ENCODE measurements around the gene ABLIM1. TPM values are rescaled to one million over a fixed set of nuclear protein-coding genes. Genes with fewer than 3 reads are reported as not detected.

Gene ABLIM1
- total RNA-seq, 1 donor from 2014 or later = 772 TPM

DNA sequence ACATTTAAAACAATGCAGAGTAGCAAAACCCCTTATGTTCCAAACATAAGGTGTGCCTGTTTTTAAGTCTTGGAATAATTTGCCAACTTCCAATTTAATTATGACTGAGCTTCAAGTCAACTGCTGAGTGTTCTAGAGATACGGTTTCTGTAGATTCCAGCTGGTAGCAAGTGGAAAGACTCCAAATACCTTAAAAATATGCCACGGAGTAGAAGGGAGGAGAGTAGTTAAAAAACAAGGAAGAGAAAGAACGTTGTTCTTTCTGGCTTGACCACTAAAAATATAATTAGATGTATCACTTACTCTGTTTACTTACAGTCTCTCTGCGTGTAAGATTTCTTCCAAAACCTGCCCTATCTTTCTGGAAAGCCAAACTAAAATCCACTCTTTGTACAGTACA lies 24.5 kb upstream of the ABLIM1 start:
- no peak for DNase-seq
- no peak for ATAC-seq (ENCODE audit: poor library complexity)
- intact Hi-C loops (cut with DNase I) = loop anchor here (5.0 kb wide), 1 partner anchor 50 kb away; no protein-coding TSS in a partner anchor

DNA sequence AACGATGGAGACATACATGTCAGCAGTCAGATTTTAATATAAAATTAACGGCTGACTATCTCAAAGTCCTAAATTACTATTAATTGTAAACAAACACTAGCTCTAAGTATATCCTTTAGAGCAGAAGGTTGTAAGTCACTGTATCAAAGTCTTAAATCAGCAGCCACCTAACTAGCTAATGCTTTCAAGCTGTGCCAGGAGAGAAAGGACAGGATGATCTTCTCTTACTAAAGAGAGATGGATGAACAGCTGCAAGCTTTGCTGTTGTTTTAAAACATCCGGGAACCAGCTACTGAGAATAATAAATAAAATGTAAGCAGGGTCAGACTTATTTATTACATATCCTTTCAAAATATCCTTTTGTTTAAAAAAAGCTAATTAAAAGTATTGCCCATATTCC lies 24.0 kb upstream of the ABLIM1 start:
- intact Hi-C loops (cut with DNase I) = loop anchor here (5.0 kb wide), 1 partner anchor 50 kb away; no protein-coding TSS in a partner anchor
- ATAC-seq (ENCODE audit: poor library complexity) = no peak
- DNase-seq = no peak

DNA sequence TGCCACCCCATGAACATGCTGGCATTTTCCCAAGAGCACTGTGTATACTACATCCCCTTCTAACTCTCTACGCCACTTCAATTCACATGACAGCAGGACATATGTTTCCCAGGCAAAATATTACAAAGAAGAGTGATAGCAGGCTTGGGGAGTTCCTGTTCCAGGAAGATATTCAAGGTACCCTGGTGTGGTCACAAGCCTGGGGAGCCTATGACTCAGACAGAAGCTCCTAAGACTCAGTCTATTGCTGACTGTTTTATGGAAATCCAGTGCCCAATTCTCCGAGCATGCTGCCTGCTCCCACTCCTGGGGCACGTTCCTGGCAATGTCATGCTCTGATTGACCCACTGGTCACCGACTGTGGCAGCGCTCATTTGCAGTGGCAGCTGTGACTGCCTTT lies 23.5 kb upstream of the ABLIM1 start:
- peak; percentile 28 for ATAC-seq (ENCODE audit: poor library complexity)
- no peak for DNase-seq
- intact Hi-C loops (cut with DNase I) = loop anchor here (5.0 kb wide), 1 partner anchor 49 kb away; no protein-coding TSS in a partner anchor

DNA sequence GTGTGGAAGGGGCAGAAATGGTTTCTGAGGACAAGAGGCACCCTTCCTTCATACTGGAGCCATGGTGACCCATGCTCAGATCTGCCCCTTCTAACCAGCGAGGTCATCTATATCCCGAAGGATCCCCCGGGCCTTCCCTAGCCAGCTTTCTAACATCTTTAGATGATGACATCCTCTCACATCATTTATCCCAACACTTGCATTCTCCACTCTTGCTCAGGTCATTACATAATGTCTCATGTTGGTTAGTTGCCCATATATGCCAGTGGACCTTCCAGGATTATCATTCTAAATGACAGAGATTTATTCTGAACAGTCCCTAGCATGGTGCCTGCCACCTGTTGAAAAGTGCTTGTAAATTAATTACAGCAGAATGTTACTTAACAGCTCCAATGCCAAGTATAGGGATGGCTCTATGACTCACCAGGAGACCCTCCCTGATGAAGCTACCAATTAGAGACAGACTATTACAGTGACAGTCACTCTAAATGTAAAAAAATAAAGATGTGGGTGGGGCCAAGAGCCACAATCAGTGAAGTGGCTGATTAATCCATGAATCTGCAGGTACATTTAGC lies 22.6 kb upstream of the ABLIM1 start:
- DNase-seq = no peak
- intact Hi-C loops (cut with DNase I) = loop anchor here (5.0 kb wide), 1 partner anchor 48 kb away; no protein-coding TSS in a partner anchor
- no peak for ATAC-seq (ENCODE audit: poor library complexity)

DNA sequence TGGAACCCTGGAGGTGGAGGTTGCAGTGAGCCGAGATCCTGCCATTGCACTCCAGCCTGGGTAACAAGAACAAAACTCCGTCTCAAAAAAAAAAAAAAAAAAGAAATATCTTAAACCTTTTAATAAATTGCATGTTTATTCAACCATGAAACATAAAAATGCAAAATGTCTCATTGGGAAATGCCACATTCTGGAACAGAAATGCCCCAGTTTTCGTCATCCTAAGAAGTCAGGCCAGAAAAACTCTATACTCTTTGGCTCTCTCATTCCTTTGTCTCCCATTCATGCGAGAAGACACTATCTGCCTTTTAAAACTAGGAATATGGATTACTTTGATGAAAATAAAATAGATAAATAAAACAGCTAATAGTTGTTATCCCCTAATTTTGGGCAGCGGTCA lies 21.5 kb upstream of the ABLIM1 start:
- intact Hi-C loops (cut with DNase I) = no loop called here
- ATAC-seq (ENCODE audit: poor library complexity) = no peak
- no peak for DNase-seq

DNA sequence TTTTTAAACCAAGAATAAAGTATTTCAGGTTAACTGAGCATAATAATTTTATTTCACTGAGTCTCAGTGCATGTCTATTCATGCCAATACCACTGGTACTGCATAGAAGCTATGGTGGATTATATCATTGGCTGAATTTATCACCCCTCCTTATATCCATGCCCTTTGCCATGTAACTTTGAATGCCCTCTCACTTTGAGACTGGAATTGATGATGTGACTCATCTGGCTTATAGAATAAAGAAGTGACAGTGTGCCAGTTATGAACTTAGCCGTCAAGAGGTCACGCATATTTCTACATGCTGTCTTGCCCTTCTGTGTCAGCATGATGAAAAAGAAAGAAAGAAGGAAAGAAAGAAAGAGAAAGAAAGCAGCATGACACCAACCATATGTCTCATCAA lies 20.7 kb upstream of the ABLIM1 start:
- ATAC-seq (ENCODE audit: poor library complexity) (no peak), DNase-seq (no peak)
- intact Hi-C loops (cut with DNase I) = no loop called here

DNA sequence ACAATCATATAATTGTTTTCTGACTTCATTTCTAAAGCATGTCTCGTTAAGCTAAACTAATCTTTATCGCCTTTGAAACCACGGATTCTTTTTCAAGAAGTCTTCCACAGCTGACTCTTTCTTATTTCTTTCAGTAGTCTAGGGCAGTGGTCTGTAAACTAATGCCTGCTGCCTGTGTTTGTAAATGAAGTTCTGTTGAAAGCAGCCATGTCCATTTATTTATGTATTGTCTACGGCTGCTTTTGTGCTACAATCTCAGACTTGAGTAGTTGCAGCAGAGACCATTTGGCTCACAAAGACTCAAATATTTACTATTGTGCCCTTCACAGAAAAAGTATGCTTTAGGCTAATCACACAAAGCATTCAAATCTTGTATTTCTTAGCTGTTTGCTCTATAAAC lies 20.3 kb upstream of the ABLIM1 start:
- DNase-seq (no peak), ATAC-seq (ENCODE audit: poor library complexity) (no peak)
- intact Hi-C loops (cut with DNase I) = no loop called here

DNA sequence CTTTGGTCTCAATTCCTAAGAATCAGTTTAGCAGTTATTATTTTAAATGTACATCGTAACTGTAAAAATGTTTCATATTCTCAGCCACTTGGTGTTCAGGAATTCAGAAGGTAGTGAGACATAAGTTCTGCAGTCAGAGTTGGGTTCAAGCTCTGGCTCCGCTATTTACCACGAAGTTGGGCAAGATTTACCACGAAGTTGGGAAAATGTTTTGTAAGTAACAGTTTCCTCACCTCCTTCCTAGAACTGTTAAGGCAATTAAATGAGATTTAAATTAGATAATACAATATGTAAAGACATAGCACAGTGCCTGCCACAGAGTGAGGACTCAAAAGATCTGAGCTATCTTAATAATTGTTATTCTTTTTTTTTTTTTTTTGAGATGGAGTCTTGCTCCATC lies 16.3 kb upstream of the ABLIM1 start:
- intact Hi-C loops (cut with DNase I) = no loop called here
- no peak for ATAC-seq (ENCODE audit: poor library complexity)
- DNase-seq = no peak

DNA sequence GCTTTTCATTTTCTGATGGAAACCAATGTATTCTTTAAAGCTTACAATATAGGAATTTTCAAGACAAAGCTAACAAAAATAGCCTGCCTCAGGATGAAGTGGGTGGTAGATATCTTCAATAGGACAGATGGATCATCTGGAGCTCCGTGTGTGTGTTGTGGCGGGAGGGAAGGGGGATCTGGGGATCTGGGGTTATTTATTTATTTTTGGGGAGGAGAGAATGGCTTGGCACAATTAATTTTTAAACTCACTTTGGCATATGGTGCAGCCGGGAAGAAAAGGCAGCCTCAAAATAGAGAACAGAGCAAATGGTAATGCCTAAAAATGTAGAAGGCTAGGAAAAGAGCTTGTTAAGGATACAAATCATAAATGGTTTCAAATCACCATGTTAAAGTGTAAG lies 11.6 kb upstream of the ABLIM1 start:
- intact Hi-C loops (cut with DNase I) = no loop called here
- no peak for ATAC-seq (ENCODE audit: poor library complexity)
- no peak for DNase-seq

DNA sequence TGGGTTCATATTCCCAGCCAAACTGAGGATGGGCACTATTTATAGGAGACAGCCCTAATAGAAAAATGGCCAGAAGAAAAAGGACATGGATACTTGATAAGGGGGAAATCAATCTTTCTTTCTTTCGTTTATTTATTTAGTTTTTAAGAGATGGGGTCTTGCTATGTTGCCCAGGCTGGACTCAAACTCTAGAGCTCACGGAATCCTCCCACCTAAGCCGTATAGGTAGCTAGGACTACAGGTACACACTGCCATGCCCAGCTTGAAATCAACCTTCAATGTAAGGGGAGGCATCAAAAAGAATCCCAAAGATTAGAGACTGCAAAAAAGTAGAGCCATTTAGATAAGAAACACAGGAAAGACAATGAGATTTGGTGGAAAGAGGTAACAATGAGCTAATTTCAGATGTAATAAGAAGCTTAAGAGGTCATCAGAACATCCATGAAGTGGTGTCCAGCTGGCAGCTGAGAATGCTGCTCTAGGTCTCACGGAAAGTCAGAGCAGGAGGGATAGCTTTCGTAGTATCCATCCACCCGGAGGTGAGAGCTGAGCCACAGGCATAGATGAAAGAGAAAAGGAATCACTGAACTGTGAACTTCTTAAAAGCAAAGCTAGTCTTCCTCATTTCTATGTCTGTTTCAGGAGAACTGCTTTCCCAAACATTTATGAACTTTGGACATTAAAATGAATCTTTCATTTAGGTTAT lies 10.5 kb upstream of the ABLIM1 start:
- intact Hi-C loops (cut with DNase I) = no loop called here
- DNase-seq (no peak), ATAC-seq (ENCODE audit: poor library complexity) (no peak)

DNA sequence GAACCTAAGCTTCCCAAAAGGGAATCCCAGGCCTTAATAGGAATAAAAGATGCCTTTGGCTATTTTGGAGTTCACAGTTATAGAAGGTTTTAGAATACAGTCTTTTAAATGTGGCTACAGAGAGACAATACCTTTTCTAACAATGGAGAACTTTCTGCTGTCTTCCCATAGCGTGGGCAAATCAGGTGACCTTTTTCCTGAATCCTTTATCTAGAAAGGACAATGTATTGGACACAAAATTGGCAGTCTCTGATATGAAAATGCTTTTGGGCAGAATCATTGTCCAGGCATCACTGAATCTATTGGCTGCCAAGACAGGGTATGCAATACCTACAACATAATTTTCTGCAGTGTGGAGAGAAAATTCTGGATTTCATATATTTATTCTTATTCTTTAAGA lies 7.8 kb upstream of the ABLIM1 start:
- DNase-seq (no peak), ATAC-seq (ENCODE audit: poor library complexity) (no peak)
- intact Hi-C loops (cut with DNase I) = no loop called here

DNA sequence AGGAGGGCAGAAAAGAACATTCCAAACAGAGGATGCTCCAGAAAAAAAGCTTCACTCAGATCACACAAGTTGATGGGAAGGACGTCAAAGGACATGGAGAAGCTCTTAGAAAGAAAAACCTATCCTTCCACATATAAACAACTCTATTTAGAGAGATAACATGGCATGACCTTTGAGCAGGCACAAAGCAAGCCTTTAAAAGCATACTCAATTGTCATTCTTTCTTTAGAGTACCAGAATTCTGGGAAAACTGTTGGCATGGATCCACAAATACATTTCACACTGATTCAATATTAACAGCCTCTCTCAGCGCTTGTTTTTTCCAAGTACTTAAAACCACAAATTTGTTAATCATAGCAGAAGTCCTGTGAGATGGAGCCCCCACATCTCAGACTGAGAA lies 7.3 kb upstream of the ABLIM1 start:
- intact Hi-C loops (cut with DNase I) = no loop called here
- no peak for DNase-seq
- no peak for ATAC-seq (ENCODE audit: poor library complexity)

DNA sequence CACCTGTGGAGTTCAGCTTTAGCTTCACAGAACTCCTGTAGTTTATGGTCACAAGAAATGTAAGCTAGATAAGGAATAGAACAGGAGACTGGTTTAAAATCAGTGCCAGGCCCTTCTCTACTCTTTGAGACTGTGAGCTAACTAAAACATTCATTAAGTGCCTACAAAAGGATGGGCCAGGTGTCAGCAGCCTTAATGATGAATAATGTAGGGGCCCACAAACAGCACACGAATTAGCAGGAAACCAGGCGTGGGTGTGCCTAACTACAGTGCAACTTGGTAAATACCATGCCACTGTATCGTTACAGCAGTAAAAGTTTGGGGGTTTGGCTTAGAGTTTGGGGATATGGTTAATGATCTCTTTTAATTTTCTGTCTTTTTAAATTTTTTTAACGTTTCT lies 6.1 kb upstream of the ABLIM1 start:
- intact Hi-C loops (cut with DNase I) = no loop called here
- DNase-seq (no peak), ATAC-seq (ENCODE audit: poor library complexity) (peak; percentile 3)

DNA sequence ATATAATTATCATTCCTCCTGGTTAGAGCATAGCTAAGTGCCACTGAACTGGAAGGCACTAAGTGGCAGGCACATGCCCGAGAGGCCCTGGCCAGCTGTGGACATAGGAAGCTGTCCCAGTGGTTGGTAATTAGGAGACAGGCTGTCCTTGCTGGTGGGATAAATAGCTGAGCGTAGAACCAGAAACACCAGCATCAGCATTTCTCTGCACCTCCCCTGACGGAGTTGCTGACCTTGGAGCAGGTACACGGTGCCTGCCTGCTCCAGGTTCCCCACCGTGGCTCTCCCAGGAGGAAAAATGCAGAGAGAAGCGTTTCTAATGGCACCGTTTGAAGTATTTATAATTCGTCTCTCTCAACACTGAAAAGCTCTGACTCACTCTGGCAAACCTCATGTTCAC lies 5.6 kb upstream of the ABLIM1 start:
- DNase-seq (no peak), ATAC-seq (ENCODE audit: poor library complexity) (peak; percentile 79)
- intact Hi-C loops (cut with DNase I) = no loop called here

DNA sequence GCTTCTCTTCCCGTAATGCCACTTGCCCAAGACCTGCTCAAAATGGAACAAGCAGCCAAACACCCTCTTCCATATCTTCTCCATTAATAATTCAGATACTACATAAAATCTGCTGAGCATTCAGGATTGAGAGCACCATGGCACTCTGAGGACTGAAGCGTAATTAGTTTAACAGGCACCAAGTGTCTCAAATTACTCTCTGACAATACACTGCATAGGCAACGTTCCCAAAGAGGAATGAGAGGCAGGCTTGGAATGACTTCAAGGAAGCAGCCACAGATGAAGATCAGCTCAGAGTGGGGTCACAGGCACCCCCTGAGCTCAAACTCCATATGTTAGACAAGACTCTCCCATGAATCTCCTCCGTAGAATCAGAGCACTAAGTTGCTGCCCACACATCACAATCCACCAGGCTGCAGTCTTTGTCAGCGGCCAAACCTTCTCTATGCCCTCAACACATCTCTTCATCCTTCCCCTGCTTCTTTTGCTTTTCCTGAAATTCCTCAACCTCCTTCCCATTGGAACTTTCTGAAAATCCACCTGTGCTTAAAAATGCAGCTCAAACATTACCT lies 4.7 kb upstream of the ABLIM1 start:
- intact Hi-C loops (cut with DNase I) = no loop called here
- ATAC-seq (ENCODE audit: poor library complexity) = peak; percentile 32

DNA sequence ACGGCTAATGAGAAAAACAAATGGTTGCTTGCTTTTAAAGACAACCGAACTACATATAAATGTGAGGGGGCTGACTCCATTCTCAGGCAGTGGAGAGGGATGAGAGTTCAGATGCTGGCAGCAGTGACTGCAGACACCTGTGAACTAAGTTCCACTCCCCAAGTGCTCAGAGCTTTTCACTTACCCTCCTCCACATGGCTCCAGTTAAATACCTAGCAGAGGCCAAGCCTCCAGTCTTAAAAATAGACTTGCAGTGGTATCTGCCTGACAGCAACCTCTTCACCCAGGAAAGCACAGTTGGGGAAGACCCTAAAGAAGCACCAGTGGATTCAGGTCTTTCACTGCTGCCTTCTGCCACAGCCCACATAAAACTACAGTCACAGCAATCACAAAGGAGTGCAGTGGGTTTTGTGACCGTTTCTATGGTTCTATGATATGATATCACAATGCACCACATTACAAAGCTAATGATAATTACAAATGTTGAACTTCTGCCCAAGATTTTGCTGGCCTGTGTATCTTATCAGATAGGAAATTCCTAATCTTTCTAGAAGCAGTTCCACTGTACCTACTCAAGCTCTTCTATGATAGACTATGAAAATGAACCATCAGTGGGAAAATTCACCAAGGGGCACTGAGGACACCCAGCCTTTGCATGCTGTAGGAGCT lies 3.3 kb upstream of the ABLIM1 start:
- ATAC-seq (ENCODE audit: poor library complexity) (peak; percentile 48), DNase-seq (no peak)
- intact Hi-C loops (cut with DNase I) = no loop called here

More for the DNA sequence above, 4.7 kb upstream of the ABLIM1 start:
- no peak for DNase-seq

DNA sequence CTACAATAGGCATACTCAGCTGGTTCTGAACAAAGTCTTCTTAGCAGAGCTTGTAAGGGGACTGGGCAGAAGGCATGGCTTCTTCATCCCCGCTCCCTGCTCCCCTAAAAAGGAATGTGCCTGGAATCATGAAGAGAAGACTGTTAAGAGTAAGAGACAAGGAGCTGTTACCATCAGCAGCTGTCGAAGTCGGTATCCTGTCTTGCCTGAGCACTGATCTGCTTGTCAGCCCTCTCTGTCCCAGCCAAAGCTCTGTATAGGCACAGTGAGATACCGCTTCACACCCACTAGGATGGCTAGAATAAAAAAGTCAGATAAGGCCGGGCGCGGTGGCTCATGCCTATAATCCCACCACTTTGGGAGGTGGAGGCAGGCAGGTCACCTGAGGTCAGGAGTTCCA lies 2.4 kb downstream of the ABLIM1 start:
- intact Hi-C loops (cut with DNase I) = no loop called here
- no peak for DNase-seq
- peak; percentile 44 for ATAC-seq (ENCODE audit: poor library complexity)

DNA sequence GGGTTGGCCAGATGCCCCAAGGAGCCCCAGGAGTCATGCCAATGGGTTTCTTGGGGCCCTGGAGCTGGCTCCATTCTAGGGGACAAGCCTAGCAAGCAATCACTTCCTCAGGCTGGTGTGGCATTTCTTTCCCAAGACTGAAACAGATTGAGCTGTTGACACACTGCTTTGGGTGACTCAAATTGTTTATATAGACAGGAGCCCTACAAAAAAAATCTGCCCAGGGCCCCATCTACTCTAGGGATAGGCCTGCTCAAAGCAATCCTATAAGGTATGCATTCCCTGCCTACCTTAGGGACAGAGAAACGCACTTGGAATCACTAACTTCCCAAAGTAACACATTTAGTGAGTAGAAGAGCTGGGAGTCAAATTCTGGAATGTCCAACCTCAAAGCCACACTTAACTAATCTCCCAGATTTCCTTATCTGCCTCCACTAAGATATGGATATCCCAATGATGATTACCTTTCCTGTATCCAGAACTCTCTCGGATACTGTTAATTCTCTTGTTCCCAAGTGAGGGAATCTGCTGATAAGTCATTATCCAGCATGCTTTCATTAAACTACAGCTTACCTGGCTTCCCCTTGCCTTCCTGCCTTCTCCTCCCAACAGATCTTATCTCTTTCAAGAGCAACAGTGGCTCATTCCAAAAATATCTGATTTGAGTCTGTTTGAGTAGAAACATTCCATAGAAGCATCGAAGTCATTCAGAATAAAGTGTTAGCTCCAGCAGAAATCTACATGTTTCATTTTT lies 3.1 kb downstream of the ABLIM1 start:
- intact Hi-C loops (cut with DNase I) = no loop called here
- ATAC-seq (ENCODE audit: poor library complexity) (no peak), DNase-seq (no peak)

DNA sequence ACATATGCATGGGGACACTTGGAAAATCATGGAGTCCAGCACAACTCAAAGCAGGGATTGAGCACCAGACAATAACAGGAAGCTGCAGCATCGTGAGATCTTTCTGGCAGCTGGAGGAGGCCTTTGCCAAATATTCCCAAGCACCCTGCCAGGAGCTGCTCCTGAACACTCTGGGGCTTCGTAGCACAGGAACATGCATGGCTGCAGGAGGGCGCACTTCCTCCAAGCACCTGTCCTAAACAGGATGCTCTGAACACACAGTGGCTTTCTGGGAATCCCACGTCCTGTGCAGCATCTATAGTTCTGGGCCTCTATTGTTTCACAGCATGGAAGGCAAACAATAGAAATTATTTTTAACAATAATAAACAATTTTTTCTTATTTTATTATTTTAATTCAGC lies 4.1 kb downstream of the ABLIM1 start:
- peak; percentile 54 for ATAC-seq (ENCODE audit: poor library complexity)
- intact Hi-C loops (cut with DNase I) = no loop called here
- DNase-seq = peak; percentile 59

All from Right ventricle myocardium superior (tissue), 1 donor.